SK-N-SH treated with all-trans-retinoic acid at 6 μM for 48 hours (cell line): ENCODE data around the gene TRDMT1.

Source experiments
- ATAC-seq: fragments of 200-7000 bp; cut with Tn5 transposase; 3 replicates; pipeline ENCODE4 v1.9.1; 2020; ENCODE audit warnings: mild to moderate bottlenecking, moderate library complexity
- ARNTL ChIP-seq: fragments of 450-650 bp; formaldehyde crosslinking; IDR thresholded peaks from 2 replicates; pipeline ENCODE4 v1.5.0; 2020; ENCODE audit warnings: low read depth, mild to moderate bottlenecking, moderate library complexity, borderline replicate concordance
- BACH2 ChIP-seq: fragments of 250-450 bp; sonication (Bioruptor Pico); IDR thresholded peaks from 2 replicates; pipeline ENCODE4 v1.9.0; 2021; ENCODE audit warnings: mild to moderate bottlenecking, borderline replicate concordance
- CSDC2 ChIP-seq: fragments of 250-450 bp; sonication (Bioruptor Pico); IDR thresholded peaks from 2 replicates; pipeline ENCODE4 v1.5.0; 2020; ENCODE audit warnings: mild to moderate bottlenecking, moderate library complexity
- ESRRG ChIP-seq: fragments of 250-450 bp; sonication (Bioruptor Pico); IDR thresholded peaks from 2 replicates; pipeline ENCODE4 v1.6.1; 2021; ENCODE audit warnings: mild to moderate bottlenecking
- GLIS3 ChIP-seq: fragments of 250-450 bp; sonication (Bioruptor Pico); IDR thresholded peaks from 2 replicates; pipeline ENCODE4 v1.5.0; 2020; ENCODE audit warnings: mild to moderate bottlenecking, moderate library complexity
- ISL1 ChIP-seq: fragments of 250-450 bp; sonication (Bioruptor Pico); IDR thresholded peaks from 2 replicates; pipeline ENCODE4 v2.1.2; 2022; ENCODE audit warnings: mild to moderate bottlenecking, moderate library complexity
- OSR1 ChIP-seq: fragments of 250-450 bp; sonication (Bioruptor Pico); IDR thresholded peaks from 2 replicates; pipeline ENCODE4 v1.8.0; 2022; ENCODE audit warnings: moderate library complexity, mild to moderate bottlenecking, inconsistent platforms
- PATZ1 ChIP-seq: fragments of 250-450 bp; sonication (Bioruptor Pico); IDR thresholded peaks from 2 replicates; pipeline ENCODE4 v1.8.0; 2020; ENCODE audit warnings: mild to moderate bottlenecking, moderate library complexity, borderline replicate concordance
- PPARA ChIP-seq: fragments of 250-450 bp; sonication (Bioruptor Pico); IDR thresholded peaks from 2 replicates; pipeline ENCODE4 v1.5.0; 2020; ENCODE audit warnings: mild to moderate bottlenecking, borderline replicate concordance
- RARB ChIP-seq: fragments of 250-450 bp; sonication (Bioruptor Pico); IDR thresholded peaks from 2 replicates; pipeline ENCODE4 v1.8.0; 2021; ENCODE audit warnings: mild to moderate bottlenecking, moderate library complexity
- SNAI2 ChIP-seq: fragments of 250-450 bp; sonication (Bioruptor Pico); IDR thresholded peaks from 2 replicates; pipeline ENCODE4 v1.5.0; 2020; ENCODE audit warnings: mild to moderate bottlenecking, moderate library complexity
- TCF4 ChIP-seq: fragments of 250-450 bp; sonication (Bioruptor Pico); IDR thresholded peaks from 2 replicates; pipeline ENCODE4 v1.8.0; 2021; ENCODE audit warnings: mild to moderate bottlenecking, moderate library complexity, borderline replicate concordance
- ZC3H10 ChIP-seq: fragments of 250-450 bp; sonication (Bioruptor Pico); IDR thresholded peaks from 2 replicates; pipeline ENCODE4 v1.5.1; 2021; ENCODE audit warnings: mild to moderate bottlenecking, moderate library complexity
- ZFP3 ChIP-seq: fragments of 250-450 bp; sonication (Bioruptor Pico); IDR thresholded peaks from 2 replicates; pipeline ENCODE4 v1.5.0; 2020; ENCODE audit warnings: mild to moderate bottlenecking, moderate library complexity
- ZNF565 ChIP-seq: fragments of 450-650 bp; formaldehyde crosslinking; conservative IDR thresholded peaks from 2 replicates; pipeline ENCODE4 v1.5.0; 2020; ENCODE audit warnings: low read depth, mild to moderate bottlenecking, moderate library complexity
- ZNF70 ChIP-seq: fragments of 450-650 bp; formaldehyde crosslinking; IDR thresholded peaks from 2 replicates; pipeline ENCODE4 v1.5.0; 2020; ENCODE audit warnings: mild to moderate bottlenecking, moderate library complexity
- ZNF8 ChIP-seq: fragments of 450-650 bp; formaldehyde crosslinking; IDR thresholded peaks from 2 replicates; pipeline ENCODE4 v1.5.0; 2020; ENCODE audit warnings: mild to moderate bottlenecking, moderate library complexity
- TF ChIP-seq, protein P1 (sequence below): fragments of 250-450 bp; sonication (Bioruptor Pico); IDR thresholded peaks from 2 replicates; pipeline ENCODE4 v1.5.0; 2020; ENCODE audit warnings: mild to moderate bottlenecking, moderate library complexity
- TF ChIP-seq, protein P2 (sequence below): fragments of 250-450 bp; sonication (Bioruptor Pico); IDR thresholded peaks from 2 replicates; pipeline ENCODE4 v1.5.1; 2021; ENCODE audit warnings: mild to moderate bottlenecking, moderate library complexity

TRDMT1 gene

DNA sequence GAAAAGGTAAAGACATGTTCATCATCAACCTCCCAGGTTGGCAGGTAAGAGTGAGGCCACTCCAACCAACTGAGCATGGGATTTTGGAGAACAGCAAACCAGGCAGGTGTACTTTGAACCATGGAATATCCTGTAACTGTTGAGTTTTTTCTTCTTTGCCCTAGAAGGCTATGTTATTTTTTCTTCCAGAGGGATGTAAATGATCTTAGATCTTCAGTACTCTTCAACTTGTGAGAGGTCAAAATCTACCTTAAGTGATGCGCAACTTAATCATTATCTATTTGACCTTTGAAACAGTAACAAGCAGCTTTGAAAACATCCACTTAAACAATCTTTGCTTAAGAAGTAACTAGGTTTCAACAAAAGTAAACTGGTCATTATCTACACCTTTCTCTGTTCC, 71.7 kb downstream of the TRDMT1 start, which contains the start of gene CUBN:
CUBN (minus strand) TSS at position 71 of the 400 bp plus-strand sequence; CDS start at position 25, 46 bp downstream.
- ATAC-seq: no peak
- TF ChIP-seq, protein P1, sequence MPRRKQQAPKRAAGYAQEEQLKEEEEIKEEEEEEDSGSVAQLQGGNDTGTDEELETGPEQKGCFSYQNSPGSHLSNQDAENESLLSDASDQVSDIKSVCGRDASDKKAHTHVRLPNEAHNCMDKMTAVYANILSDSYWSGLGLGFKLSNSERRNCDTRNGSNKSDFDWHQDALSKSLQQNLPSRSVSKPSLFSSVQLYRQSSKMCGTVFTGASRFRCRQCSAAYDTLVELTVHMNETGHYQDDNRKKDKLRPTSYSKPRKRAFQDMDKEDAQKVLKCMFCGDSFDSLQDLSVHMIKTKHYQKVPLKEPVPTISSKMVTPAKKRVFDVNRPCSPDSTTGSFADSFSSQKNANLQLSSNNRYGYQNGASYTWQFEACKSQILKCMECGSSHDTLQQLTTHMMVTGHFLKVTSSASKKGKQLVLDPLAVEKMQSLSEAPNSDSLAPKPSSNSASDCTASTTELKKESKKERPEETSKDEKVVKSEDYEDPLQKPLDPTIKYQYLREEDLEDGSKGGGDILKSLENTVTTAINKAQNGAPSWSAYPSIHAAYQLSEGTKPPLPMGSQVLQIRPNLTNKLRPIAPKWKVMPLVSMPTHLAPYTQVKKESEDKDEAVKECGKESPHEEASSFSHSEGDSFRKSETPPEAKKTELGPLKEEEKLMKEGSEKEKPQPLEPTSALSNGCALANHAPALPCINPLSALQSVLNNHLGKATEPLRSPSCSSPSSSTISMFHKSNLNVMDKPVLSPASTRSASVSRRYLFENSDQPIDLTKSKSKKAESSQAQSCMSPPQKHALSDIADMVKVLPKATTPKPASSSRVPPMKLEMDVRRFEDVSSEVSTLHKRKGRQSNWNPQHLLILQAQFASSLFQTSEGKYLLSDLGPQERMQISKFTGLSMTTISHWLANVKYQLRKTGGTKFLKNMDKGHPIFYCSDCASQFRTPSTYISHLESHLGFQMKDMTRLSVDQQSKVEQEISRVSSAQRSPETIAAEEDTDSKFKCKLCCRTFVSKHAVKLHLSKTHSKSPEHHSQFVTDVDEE (CRISPR knock-in tag): no peak
- TF ChIP-seq BACH2 (no peak), RARB (CRISPR knock-in tag) (no peak), GLIS3 (CRISPR knock-in tag) (no peak), ARNTL (no peak), SNAI2 (no peak), ISL1 (CRISPR knock-in tag) (no peak), ZNF8 (no peak), OSR1 (CRISPR knock-in tag) (no peak)

DNA sequence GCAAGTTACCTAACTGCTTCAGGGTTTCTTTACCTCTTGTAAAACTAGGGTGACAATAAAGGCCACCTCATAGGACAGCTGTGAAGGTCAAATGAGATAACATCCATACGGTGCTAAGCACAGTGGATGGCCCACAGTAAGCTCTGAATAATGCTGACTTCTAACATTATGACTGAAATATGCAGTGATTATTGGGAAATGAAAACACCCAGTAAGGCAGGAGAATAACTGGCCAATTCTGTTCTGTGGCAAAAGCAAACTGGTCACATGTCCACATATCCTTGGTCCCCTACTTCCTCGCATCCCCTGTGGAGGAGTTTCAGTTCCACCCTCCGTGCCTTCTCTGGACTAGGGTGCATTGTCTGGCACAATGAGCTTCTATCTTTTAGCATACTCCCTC, 73.2 kb downstream of the TRDMT1 start:
- TF ChIP-seq, protein P2, sequence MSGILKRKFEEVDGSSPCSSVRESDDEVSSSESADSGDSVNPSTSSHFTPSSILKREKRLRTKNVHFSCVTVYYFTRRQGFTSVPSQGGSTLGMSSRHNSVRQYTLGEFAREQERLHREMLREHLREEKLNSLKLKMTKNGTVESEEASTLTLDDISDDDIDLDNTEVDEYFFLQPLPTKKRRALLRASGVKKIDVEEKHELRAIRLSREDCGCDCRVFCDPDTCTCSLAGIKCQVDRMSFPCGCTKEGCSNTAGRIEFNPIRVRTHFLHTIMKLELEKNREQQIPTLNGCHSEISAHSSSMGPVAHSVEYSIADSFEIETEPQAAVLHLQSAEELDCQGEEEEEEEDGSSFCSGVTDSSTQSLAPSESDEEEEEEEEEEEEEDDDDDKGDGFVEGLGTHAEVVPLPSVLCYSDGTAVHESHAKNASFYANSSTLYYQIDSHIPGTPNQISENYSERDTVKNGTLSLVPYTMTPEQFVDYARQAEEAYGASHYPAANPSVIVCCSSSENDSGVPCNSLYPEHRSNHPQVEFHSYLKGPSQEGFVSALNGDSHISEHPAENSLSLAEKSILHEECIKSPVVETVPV (CRISPR knock-in tag): no peak
- TF ChIP-seq GLIS3 (CRISPR knock-in tag) (no peak), PATZ1 (CRISPR knock-in tag) (no peak), ZC3H10 (CRISPR knock-in tag) (no peak), OSR1 (CRISPR knock-in tag) (no peak)
- TF ChIP-seq, protein P1 (CRISPR knock-in tag): no peak
- no peak for ATAC-seq

DNA sequence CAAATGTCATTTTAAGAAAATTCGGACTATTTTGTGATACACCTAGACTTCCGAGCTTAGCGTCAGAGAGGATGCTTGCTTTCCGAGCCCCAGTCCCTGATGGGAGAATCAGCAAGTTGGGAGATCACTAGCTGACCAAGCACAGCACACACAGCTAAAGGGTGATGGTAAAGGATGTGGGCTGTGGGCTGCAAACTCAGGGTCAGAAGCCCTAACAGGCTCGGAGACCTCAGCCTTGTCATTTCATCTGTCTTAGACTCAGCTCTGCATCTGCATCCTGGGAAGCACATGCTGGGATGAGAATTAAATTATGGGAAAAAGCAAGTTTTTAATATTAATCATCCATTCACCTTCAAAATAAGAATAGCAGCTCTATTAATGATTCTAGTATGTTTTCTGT, 75.1 kb downstream of the TRDMT1 start:
- TF ChIP-seq ZNF70 (CRISPR knock-in tag) (no peak), CSDC2 (no peak), ARNTL (no peak), ZC3H10 (CRISPR knock-in tag) (no peak), TCF4 (no peak)
- TF ChIP-seq, protein P1 (CRISPR knock-in tag): no peak
- no peak for ATAC-seq

- no peak for ATAC-seq
- TF ChIP-seq ARNTL: no peak
- no peak for TF ChIP-seq BACH2
- TF ChIP-seq ZNF565 (CRISPR knock-in tag): no peak
- TF ChIP-seq TCF4: no peak
- no peak for TF ChIP-seq ZFP3 (CRISPR knock-in tag)
- TF ChIP-seq PPARA (CRISPR knock-in tag): no peak
- TF ChIP-seq ESRRG (CRISPR knock-in tag): no peak
- TF ChIP-seq, protein P1 (CRISPR knock-in tag): no peak
- no peak for TF ChIP-seq ISL1 (CRISPR knock-in tag)
- no peak for TF ChIP-seq ZNF8
- no peak for TF ChIP-seq SNAI2
These were observed 76.1 kb downstream of the TRDMT1 start for GRCh38 chr10:17125206-17125893.
